Mesenchymal stem cell (in vitro differentiated cells and primary cell): ENCODE results near the gene TUBAL3.

Experiments used
- DNase-seq: peaks from one replicate; pipeline ENCODE4 v3.0.0-alpha.2; 2013
- H2AFZ ChIP-seq: one replicate; pipeline ENCODE4 v1.6.1; 2013; ENCODE audit warnings: low read depth, mild to moderate bottlenecking, control low read depth, inconsistent platforms, low read length, moderate library complexity
- H2AK5ac ChIP-seq: 2 replicates; pipeline ENCODE4 v1.6.1; 2013; ENCODE audit warnings: low read length, moderate library complexity, mild to moderate bottlenecking, inconsistent platforms; ENCODE audit not compliant: severe bottlenecking
- H2BK120ac ChIP-seq: one replicate; pipeline ENCODE4 v1.6.1; 2013; ENCODE audit warnings: low read depth, mild to moderate bottlenecking, inconsistent platforms, low read length, moderate library complexity
- H2BK12ac ChIP-seq, 2 experiments: one replicate each; pipeline ENCODE4 v1.6.1; 2013; ENCODE audit warnings: inconsistent platforms in 2 of 2, low read length in 2 of 2, mild to moderate bottlenecking in 2 of 2, moderate library complexity in 2 of 2, control low read depth in 1 of 2
- H2BK15ac ChIP-seq: one replicate; pipeline ENCODE4 v1.6.1; 2013; ENCODE audit warnings: mild to moderate bottlenecking, low read depth, inconsistent platforms; ENCODE audit not compliant: poor library complexity, severe bottlenecking
- H2BK5ac ChIP-seq: 2 replicates; pipeline ENCODE4 v1.6.1; 2013; ENCODE audit warnings: low read depth, mild to moderate bottlenecking, low read length, control low read depth, inconsistent platforms; ENCODE audit not compliant: poor library complexity, severe bottlenecking
- H3K14ac ChIP-seq, 2 experiments: one replicate each; pipeline ENCODE4 v1.6.1; 2013; ENCODE audit warnings: inconsistent platforms in 2 of 2, low read length in 2 of 2, control low read depth in 1 of 2, mild to moderate bottlenecking in 1 of 2, moderate library complexity in 1 of 2
- H3K18ac ChIP-seq, 2 experiments: one replicate each; pipeline ENCODE4 v1.6.1; 2013; ENCODE audit warnings: inconsistent platforms in 2 of 2, low read length in 2 of 2, control low read depth in 1 of 2, low read depth in 1 of 2, mild to moderate bottlenecking in 1 of 2
- H3K23ac ChIP-seq, 2 experiments: one replicate each; pipeline ENCODE4 v1.6.1; 2013; ENCODE audit warnings: inconsistent platforms in 2 of 2, low read length in 2 of 2, mild to moderate bottlenecking in 2 of 2, moderate library complexity in 2 of 2, control low read depth in 1 of 2
- H3K27ac ChIP-seq: 2 replicates; pipeline ENCODE4 v1.5.1; 2013; ENCODE audit warnings: mild to moderate bottlenecking, moderate library complexity, low read length, control low read depth, inconsistent platforms; ENCODE audit not compliant: poor library complexity, severe bottlenecking
- H3K27me3 ChIP-seq, 2 experiments: 2 replicates each; pipeline versions ENCODE4 v1.6.1 to v1.7.0; 2013; ENCODE audit warnings: low read length in 2 of 2, mild to moderate bottlenecking in 2 of 2, moderate library complexity in 2 of 2, control low read depth in 1 of 2, inconsistent platforms in 1 of 2; ENCODE audit not compliant: control insufficient read depth in 1 of 2, insufficient read depth in 1 of 2
- H3K36me3 ChIP-seq, 2 experiments: 2 replicates each; pipeline versions ENCODE4 v1.6.1 to v1.7.0; 2013; ENCODE audit warnings: low read length in 2 of 2, control low read depth in 1 of 2, inconsistent platforms in 1 of 2, low read depth in 1 of 2, mild to moderate bottlenecking in 1 of 2; ENCODE audit not compliant: insufficient read depth in 2 of 2, control insufficient read depth in 1 of 2
- H3K4ac ChIP-seq, 2 experiments: one replicate each; pipeline ENCODE4 v1.6.1; 2013; ENCODE audit warnings: inconsistent platforms in 2 of 2, low read length in 2 of 2, mild to moderate bottlenecking in 2 of 2, moderate library complexity in 2 of 2, control low read depth in 1 of 2, low read depth in 1 of 2
- H3K4me1 ChIP-seq: 2 replicates; pipeline ENCODE4 v1.6.1; 2013; ENCODE audit warnings: low read depth, low read length, control low read depth; ENCODE audit not compliant: control insufficient read depth, insufficient read depth
- H3K4me2 ChIP-seq: 2 replicates; pipeline ENCODE4 v1.6.1; 2013; ENCODE audit warnings: low read length, mild to moderate bottlenecking, inconsistent platforms; ENCODE audit not compliant: poor library complexity, severe bottlenecking
- H3K4me3 ChIP-seq, 2 experiments: 2 replicates each; pipeline versions ENCODE4 v1.5.1 to v1.7.0; 2013; ENCODE audit warnings: low read length in 2 of 2, mild to moderate bottlenecking in 2 of 2, control low read depth in 1 of 2, low read depth in 1 of 2; ENCODE audit not compliant: insufficient read depth in 1 of 2
- H3K79me1 ChIP-seq: replicated peaks from 2 replicates; pipeline ENCODE4 v1.6.1; 2013; ENCODE audit warnings: mild to moderate bottlenecking, control low read depth, low read length, inconsistent platforms; ENCODE audit not compliant: poor library complexity, severe bottlenecking
- H3K9ac ChIP-seq: 2 replicates; pipeline ENCODE4 v1.7.0; 2013; ENCODE audit warnings: mild to moderate bottlenecking, low read length, moderate library complexity
- H3K9me3 ChIP-seq: 2 replicates; pipeline ENCODE4 v1.7.0; 2013; ENCODE audit warnings: mild to moderate bottlenecking, low read length; ENCODE audit not compliant: control insufficient read depth
- H4K8ac ChIP-seq: one replicate; pipeline ENCODE4 v1.6.1; 2013; ENCODE audit warnings: inconsistent platforms, mild to moderate bottlenecking, low read length, moderate library complexity
- H4K91ac ChIP-seq: one replicate; pipeline ENCODE4 v1.6.1; 2013; ENCODE audit warnings: mild to moderate bottlenecking, low read length, inconsistent platforms
- WGBS: methylation state at CpG from one replicate; pipeline ENCODE4 v1.1.7; 2013; ENCODE audit warnings: mixed read lengths; 5-methylcytosine and 5-hydroxymethylcytosine counted together

The TUBAL3 gene

DNA sequence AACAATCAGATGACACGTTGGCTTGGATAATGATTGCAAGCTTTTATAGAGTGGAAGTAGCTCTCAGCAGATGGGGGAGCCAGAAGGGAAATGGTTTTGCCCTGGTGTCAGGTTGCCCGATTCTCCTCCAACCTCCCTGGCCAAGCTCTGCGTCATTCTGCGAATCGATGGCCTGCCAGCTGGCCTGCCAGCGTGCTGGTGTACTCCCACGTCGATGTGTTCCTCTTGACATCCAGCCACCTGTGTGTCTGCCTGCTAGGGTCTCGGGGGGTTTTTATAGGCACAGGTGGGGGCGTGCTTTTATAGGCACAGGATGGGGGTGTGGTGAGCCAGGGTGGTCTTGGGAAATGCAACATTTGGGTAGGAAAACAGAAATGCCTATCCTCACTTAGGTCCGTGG, 12.4 kb upstream of the TUBAL3 start:
- H2AFZ ChIP-seq, result no peak overlapping the region
- peaks cover 19% of the 10 kb centered on the region for H3K9me3 ChIP-seq
- H3K18ac ChIP-seq, result no peak overlapping the region
- no peak overlapping the region for H2BK12ac ChIP-seq
- H2BK15ac ChIP-seq, result no peak overlapping the region
- no peak overlapping the region for H3K27ac ChIP-seq
- H3K4me2 ChIP-seq, result no peak overlapping the region
- no peak overlapping the region for H4K91ac ChIP-seq
- no peak for DNase-seq
- H3K79me1 ChIP-seq, result peaks cover 12% of the 10 kb centered on the region
- no peaks in the 10 kb centered on the region for H3K27me3 ChIP-seq
- no peak overlapping the region for H3K23ac ChIP-seq
- H2AK5ac ChIP-seq, result no peak overlapping the region
- H2BK120ac ChIP-seq, result no peak overlapping the region
- H3K4me1 ChIP-seq, result no peaks in the 10 kb centered on the region
- peak overlapping the region; percentile 40 for H4K8ac ChIP-seq
- H3K4me3 ChIP-seq, result no peak overlapping the region
- H2BK5ac ChIP-seq, result no peak overlapping the region
- H3K4ac ChIP-seq, result no peak overlapping the region
- WGBS, result 78% methylated on average over 11 of the region's 11 CpGs
- H3K14ac ChIP-seq, result no peak overlapping the region
- H3K9ac ChIP-seq, result no peak overlapping the region
- H3K36me3 ChIP-seq, result peaks cover 0 to 3% of the 10 kb centered on the region in 2 experiments

DNA sequence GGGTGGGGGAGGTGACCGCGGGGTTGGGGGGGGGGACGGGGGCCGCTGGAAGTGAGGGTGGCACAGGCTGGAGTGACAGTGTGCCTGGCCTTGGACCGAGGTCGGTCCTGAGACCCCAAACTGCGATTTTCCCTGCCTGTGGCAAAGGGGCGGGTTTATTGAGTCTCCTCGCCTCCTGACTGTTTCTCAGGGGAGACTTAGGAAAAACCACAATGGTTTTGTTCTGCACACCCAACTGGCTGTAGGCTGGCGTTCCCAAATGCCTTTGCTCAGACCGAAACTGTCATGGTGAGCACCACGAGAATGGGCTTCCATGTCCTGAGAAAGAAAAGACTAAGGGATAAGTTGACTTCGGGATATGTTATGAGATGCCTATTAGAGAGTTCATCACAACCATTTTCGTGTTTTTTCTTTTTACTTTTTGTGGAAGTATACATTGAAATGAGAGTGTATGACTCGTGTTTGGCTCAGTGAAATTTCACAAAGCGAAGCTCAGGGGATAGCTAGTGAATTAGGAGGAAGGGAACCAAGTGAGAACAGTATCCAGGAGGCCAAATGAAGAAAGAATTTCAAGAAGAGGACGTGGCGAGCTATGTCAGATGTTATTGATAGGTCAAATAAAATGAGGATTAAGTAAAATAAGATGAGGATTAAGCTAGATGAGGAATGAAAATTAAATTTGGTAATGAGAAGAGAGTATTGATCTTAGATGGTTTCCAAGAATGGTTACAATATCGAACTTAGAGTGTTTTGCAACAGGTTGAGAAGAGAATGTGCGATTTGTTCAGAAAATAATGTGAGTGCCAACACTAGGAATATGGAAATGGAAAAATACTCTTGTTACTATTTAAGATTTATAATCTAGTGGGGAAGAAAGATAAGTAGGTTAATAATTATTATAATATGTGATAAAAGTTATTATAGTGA, 8.6 kb upstream of the TUBAL3 start:
- peak overlapping the region; percentile 80 for H3K9ac ChIP-seq
- H2BK15ac ChIP-seq, result no peak overlapping the region
- no peak overlapping the region for H4K91ac ChIP-seq
- no peak overlapping the region for H2AFZ ChIP-seq
- H3K14ac ChIP-seq, result no peak overlapping the region
- peaks cover 11% of the 10 kb centered on the region for H3K79me1 ChIP-seq
- H3K4me3 ChIP-seq, result peak overlapping the region; percentile 80 to 87
- H2BK12ac ChIP-seq, result no peak overlapping the region
- no peak overlapping the region for H3K27ac ChIP-seq
- H2AK5ac ChIP-seq, result no peak overlapping the region
- peak; percentile 75 for DNase-seq
- H3K4me2 ChIP-seq, result peak overlapping the region; percentile 62
- 15% methylated on average over 18 of the region's 20 CpGs for WGBS
- H3K36me3 ChIP-seq, result peaks cover 0 to 3% of the 10 kb centered on the region in 2 experiments
- H4K8ac ChIP-seq, result no peak overlapping the region
- no peak overlapping the region for H2BK5ac ChIP-seq
- H3K18ac ChIP-seq, result no peak overlapping the region
- peaks cover 0 to 6% of the 10 kb centered on the region in 2 experiments for H3K27me3 ChIP-seq
- no peaks in the 10 kb centered on the region for H3K4me1 ChIP-seq
- H3K9me3 ChIP-seq, result peaks cover 2% of the 10 kb centered on the region
- H2BK120ac ChIP-seq, result no peak overlapping the region
- H3K4ac ChIP-seq, result no peak overlapping the region
- H3K23ac ChIP-seq, result no peak overlapping the region

DNA sequence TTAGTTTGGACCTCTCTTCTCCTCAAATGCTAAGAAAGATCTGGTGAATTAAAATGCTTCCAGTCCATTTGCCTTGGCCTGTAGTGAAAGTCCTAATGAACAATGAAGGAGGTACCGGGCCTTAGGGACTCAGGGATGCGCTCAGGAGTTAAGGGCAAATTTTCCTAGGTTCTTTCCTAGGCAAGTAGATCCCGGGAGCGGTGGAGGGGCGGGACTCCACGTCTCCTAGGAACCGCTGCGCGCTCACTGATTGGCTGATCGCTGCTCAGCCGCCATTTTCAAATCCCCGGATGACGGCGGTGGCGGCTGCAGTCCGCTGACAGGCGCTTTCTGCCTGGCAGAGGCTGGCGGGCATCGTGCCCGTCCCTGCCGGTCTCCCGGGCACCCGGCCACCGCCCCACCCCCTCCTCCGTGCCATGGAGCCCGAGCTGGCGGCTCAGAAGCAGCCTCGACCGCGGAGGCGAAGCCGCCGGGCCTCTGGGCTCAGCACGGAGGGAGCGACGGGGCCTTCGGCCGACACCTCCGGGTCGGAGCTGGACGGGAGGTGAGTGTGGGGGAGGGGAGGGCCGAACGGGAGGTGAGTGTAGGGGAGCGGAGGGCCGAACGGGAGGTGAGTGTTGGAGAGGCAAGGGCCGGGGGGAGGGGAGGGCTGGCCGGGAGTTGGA, 7.8 kb upstream of the TUBAL3 start, which contains the start of gene NET1:
Gene NET1, plus strand, starts transcription at position 281 of the 665 bp plus-strand sequence. Its CDS starts 136 bp downstream, at position 417.
- no peak within 1 kb of the TSS for H2BK120ac ChIP-seq
- no peak within 1 kb of the TSS for H2AK5ac ChIP-seq
- no peak within 1 kb of the TSS for H3K4ac ChIP-seq
- H2BK12ac ChIP-seq, result no peak within 1 kb of the TSS
- H3K14ac ChIP-seq, result no peak within 1 kb of the TSS
- H2AFZ ChIP-seq, result no peak within 1 kb of the TSS
- no peak within 1 kb of the TSS for H4K8ac ChIP-seq
- H3K27ac ChIP-seq, result no peak within 1 kb of the TSS
- H3K4me2 ChIP-seq, result peak within 1 kb of the TSS; percentile 74
- WGBS, result under 1% methylated on average over 35 of the region's 48 CpGs
- H3K27me3 ChIP-seq, result peaks cover 0 to 6% of the 10 kb centered on the region in 2 experiments
- H3K4me1 ChIP-seq, result no peaks in the 10 kb centered on the region
- DNase-seq, result peak; percentile 89
- H3K9ac ChIP-seq, result peak within 1 kb of the TSS; percentile 80
- peak within 1 kb of the TSS in 1 of 2 experiments; percentile 50 for H3K18ac ChIP-seq
- H3K79me1 ChIP-seq, result peaks cover 9% of the 10 kb centered on the region
- no peak within 1 kb of the TSS for H2BK5ac ChIP-seq
- peak within 1 kb of the TSS; percentile 80 to 87 for H3K4me3 ChIP-seq
- H3K9me3 ChIP-seq, result no peaks in the 10 kb centered on the region
- H2BK15ac ChIP-seq, result no peak within 1 kb of the TSS
- H3K36me3 ChIP-seq, result peaks cover 0 to 3% of the 10 kb centered on the region in 2 experiments
- no peak within 1 kb of the TSS for H4K91ac ChIP-seq
- H3K23ac ChIP-seq, result no peak within 1 kb of the TSS

DNA sequence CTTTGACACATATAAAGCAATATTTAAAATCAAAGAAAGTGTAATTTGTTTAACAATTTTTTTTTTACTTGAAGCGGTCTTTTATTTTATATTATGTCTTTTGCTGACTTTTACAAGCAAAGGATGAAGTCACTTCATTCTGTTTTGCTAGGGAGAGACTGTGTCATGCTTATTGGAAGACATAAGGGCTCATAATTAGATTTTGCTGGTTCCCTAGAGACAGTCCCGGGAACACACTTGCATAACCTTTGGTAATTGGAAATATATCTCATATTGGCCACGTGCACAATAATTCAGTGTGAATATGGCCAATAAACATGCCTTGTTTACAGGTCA, 7.3 kb upstream of the TUBAL3 start:
- H3K27me3 ChIP-seq, result peaks cover 0 to 6% of the 10 kb centered on the region in 2 experiments
- peak overlapping the region; percentile 51 for H3K4me2 ChIP-seq
- 80% methylated on average over 3 of the region's 3 CpGs for WGBS

More for the DNA sequence above, 7.3 kb upstream of the TUBAL3 start:
- Histone ChIP-seq H3K9me3 (no peaks in the 10 kb centered on the region), H3K18ac (no peak overlapping the region), H2BK120ac (no peak overlapping the region), H2BK5ac (no peak overlapping the region), H2BK12ac (no peak overlapping the region), H2AK5ac (no peak overlapping the region), H2AFZ (no peak overlapping the region), H4K8ac (no peak overlapping the region), H2BK15ac (no peak overlapping the region), H3K27ac (no peak overlapping the region), H3K23ac (no peak overlapping the region), H3K4me1 (no peaks in the 10 kb centered on the region), H3K36me3 (peaks cover 0 to under 1% of the 10 kb centered on the region in 2 experiments), H3K4me3 (peak overlapping the region in 1 of 2 experiments; percentile 80), H3K4ac (no peak overlapping the region), H4K91ac (no peak overlapping the region), H3K9ac (peak overlapping the region; percentile 79), H3K14ac (no peak overlapping the region), H3K79me1 (peaks cover 5% of the 10 kb centered on the region)
- no peak for DNase-seq
